H1 (cell line): ENCODE results near the gene SAFB2. TPM values are rescaled to one million over a fixed set of nuclear protein-coding genes. Genes with fewer than 3 reads are reported as not detected.

Experiments
- MAX ChIP-seq: IDR thresholded peaks from 2 replicates; pipeline ENCODE4 v1.6.1; 2012; ENCODE audit warnings: inconsistent platforms
- polyA plus RNA-seq, 7 experiments: library from polyadenylated mRNA; depleted of rRNA in 3 of 7; stranded (reverse) in 5 of 7; unstranded in 2 of 7; fragments of >200 nt in 5 of 7; fragments of 200-250 nt in 2 of 7; gene quantifications; 1 replicate in 5 of 7; 2 replicates in 1 of 7; 4 replicates in 1 of 7; pipeline versions ENCODE4 v1.2.1 to v1.2.3, GENCODE V29; 2011 to 2013; ENCODE audit warnings: missing spikeins in 2 of 7, mixed read lengths in 2 of 7
- total RNA-seq: library from RNA; stranded (reverse); fragmentation: NEBNext Ultra II Directional; extraction: Animal tissue kit (Norgen Biotek cat#: 25700); gene quantifications from 2 replicates; pipeline ENCODE4 v1.2.1, GENCODE V29; 2021

Gene SAFB2
- total and polyA plus RNA-seq, 2 of the 8 experiments (the other 6 are each of a cell fraction or from before 2014, with no cell fraction given), result 14.8 to 63.8 TPM

- TF ChIP-seq MAX, result no peak
These were observed 58.5 kb downstream of the SAFB2 start (continued) for GRCh38 chr19:5563935-5564612.
